ENCODE measurements around the gene ANKZF1. TPM values are rescaled to one million over a fixed set of nuclear protein-coding genes. Genes with fewer than 3 reads are reported as not detected.

Gene ANKZF1
- total RNA-seq, 1 donor, result 35.1 TPM

- Histone ChIP-seq H3K27me3 (ENCODE audit: insufficient read depth, low read length) (no peaks in the 10 kb centered on the region), H3K79me2 (ENCODE audit: insufficient read depth, low read length) (no peaks in the 10 kb centered on the region), H3K27ac (ENCODE audit: low read depth, low read length) (no peak overlapping the region), H3K9me3 (ENCODE audit: low read depth, low read length) (no peaks in the 10 kb centered on the region), H3K4me1 (ENCODE audit: insufficient read depth, low read length) (no peaks in the 10 kb centered on the region), H3K36me3 (ENCODE audit: insufficient read depth, low read length) (no peaks in the 10 kb centered on the region), H2AFZ (ENCODE audit: low read length) (no peak overlapping the region), H4K20me1 (ENCODE audit: insufficient read depth, low read length) (no peaks in the 10 kb centered on the region), H3K4me2 (ENCODE audit: insufficient read depth, low read length) (no peak overlapping the region), H3K4me3 (ENCODE audit: insufficient read depth, low read length) (no peak overlapping the region)
- TF ChIP-seq, protein P1, sequence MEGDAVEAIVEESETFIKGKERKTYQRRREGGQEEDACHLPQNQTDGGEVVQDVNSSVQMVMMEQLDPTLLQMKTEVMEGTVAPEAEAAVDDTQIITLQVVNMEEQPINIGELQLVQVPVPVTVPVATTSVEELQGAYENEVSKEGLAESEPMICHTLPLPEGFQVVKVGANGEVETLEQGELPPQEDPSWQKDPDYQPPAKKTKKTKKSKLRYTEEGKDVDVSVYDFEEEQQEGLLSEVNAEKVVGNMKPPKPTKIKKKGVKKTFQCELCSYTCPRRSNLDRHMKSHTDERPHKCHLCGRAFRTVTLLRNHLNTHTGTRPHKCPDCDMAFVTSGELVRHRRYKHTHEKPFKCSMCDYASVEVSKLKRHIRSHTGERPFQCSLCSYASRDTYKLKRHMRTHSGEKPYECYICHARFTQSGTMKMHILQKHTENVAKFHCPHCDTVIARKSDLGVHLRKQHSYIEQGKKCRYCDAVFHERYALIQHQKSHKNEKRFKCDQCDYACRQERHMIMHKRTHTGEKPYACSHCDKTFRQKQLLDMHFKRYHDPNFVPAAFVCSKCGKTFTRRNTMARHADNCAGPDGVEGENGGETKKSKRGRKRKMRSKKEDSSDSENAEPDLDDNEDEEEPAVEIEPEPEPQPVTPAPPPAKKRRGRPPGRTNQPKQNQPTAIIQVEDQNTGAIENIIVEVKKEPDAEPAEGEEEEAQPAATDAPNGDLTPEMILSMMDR (IDR thresholded peaks at IDR 0.05; ENCODE audit: extremely low read depth, low read depth, low read length), result no peak
- DNase-seq (ENCODE audit: insufficient read length, low spot score, missing footprints), result no peak
These were observed 37.3 kb downstream of the ANKZF1 start for GRCh38 chr2:219266886-219267285.

DNA sequence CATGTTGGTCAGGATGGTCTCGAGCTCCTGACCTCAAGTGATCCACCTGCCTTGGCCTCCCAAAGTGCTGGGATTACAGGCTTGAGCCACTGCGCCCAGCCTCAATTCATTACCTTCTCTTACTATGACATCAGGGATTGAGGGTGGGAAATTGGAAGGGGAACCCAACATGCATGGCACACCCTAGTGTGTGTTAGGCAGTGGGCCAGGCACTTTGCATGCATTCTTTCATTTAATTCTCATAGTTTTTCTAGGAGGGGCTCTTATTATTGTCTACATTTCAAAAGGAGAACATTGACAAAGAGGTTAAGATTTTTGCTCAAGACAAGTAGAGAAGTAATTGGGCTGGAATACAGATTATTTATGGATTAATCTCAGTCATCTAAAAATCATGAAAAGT lies 38.7 kb downstream of the ANKZF1 start:
- Histone ChIP-seq H3K4me3 (ENCODE audit: insufficient read depth, low read length) (no peak overlapping the region), H2AFZ (ENCODE audit: low read length) (no peak overlapping the region), H3K79me2 (ENCODE audit: insufficient read depth, low read length) (no peaks in the 10 kb centered on the region), H3K27me3 (ENCODE audit: insufficient read depth, low read length) (no peaks in the 10 kb centered on the region), H3K4me1 (ENCODE audit: insufficient read depth, low read length) (no peaks in the 10 kb centered on the region), H3K27ac (ENCODE audit: low read depth, low read length) (no peak overlapping the region), H4K20me1 (ENCODE audit: insufficient read depth, low read length) (no peaks in the 10 kb centered on the region), H3K4me2 (ENCODE audit: insufficient read depth, low read length) (no peak overlapping the region), H3K36me3 (ENCODE audit: insufficient read depth, low read length) (no peaks in the 10 kb centered on the region), H3K9me3 (ENCODE audit: low read depth, low read length) (no peaks in the 10 kb centered on the region)
- no peak for DNase-seq (ENCODE audit: insufficient read length, low spot score, missing footprints)
- TF ChIP-seq, protein P1 (IDR thresholded peaks at IDR 0.05; ENCODE audit: extremely low read depth, low read depth, low read length), result no peak

DNA sequence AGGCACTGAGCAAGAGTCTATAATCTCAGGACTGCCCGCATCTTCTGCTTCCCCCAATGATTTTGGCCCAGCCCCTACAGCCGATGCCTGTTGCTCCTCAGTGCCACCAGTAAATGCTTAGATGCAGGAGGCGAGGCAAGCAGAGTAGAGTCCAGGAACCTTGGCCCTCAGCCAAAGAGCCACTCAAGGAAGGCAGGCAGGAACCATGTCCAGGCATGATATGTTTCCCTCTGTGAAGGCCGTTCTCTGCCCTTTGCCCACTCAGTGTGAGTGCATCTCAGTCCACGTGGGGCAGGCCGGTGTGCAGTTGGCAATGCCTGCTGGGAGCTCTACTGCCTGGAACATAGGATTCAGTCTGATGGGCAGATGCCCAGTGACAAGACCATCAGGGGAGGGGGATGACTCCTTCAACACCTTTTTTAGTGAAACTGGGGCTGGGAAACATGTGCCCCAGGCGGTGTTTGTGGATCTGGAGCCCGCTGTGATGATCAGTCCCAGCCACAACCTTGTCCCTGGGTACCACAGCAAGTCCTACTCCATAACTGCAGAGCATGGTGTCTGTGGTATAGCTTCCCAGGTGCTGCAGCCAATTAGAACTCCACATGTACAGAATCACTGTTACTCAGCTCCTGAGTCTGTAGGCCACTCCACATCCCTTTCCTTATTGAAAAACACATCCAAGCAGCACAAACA lies 39.9 kb downstream of the ANKZF1 start:
- TF ChIP-seq, protein P1 (IDR thresholded peaks at IDR 0.05; ENCODE audit: extremely low read depth, low read depth, low read length), result no peak
- Histone ChIP-seq H2AFZ (ENCODE audit: low read length) (no peak overlapping the region), H3K4me3 (ENCODE audit: insufficient read depth, low read length) (no peak overlapping the region), H3K36me3 (ENCODE audit: insufficient read depth, low read length) (no peaks in the 10 kb centered on the region), H3K27me3 (ENCODE audit: insufficient read depth, low read length) (no peaks in the 10 kb centered on the region), H3K79me2 (ENCODE audit: insufficient read depth, low read length) (no peaks in the 10 kb centered on the region), H4K20me1 (ENCODE audit: insufficient read depth, low read length) (no peaks in the 10 kb centered on the region), H3K27ac (ENCODE audit: low read depth, low read length) (no peak overlapping the region), H3K9me3 (ENCODE audit: low read depth, low read length) (no peaks in the 10 kb centered on the region), H3K4me2 (ENCODE audit: insufficient read depth, low read length) (no peak overlapping the region), H3K4me1 (ENCODE audit: insufficient read depth, low read length) (peaks cover 11% of the 10 kb centered on the region)
- no peak for DNase-seq (ENCODE audit: insufficient read length, low spot score, missing footprints)

GRCh38 chr2:219270055-219270372 lies 40.4 kb downstream of the ANKZF1 start:
- TF ChIP-seq, protein P1 (IDR thresholded peaks at IDR 0.05; ENCODE audit: extremely low read depth, low read depth, low read length), result no peak
- no peak overlapping the region for H3K4me3 ChIP-seq (ENCODE audit: insufficient read depth, low read length)
- no peaks in the 10 kb centered on the region for H3K36me3 ChIP-seq (ENCODE audit: insufficient read depth, low read length)
- no peaks in the 10 kb centered on the region for H4K20me1 ChIP-seq (ENCODE audit: insufficient read depth, low read length)
- no peak overlapping the region for H2AFZ ChIP-seq (ENCODE audit: low read length)
- H3K4me1 ChIP-seq (ENCODE audit: insufficient read depth, low read length), result peaks cover 16% of the 10 kb centered on the region
- H3K4me2 ChIP-seq (ENCODE audit: insufficient read depth, low read length), result no peak overlapping the region
- DNase-seq (ENCODE audit: insufficient read length, low spot score, missing footprints), result no peak
- no peaks in the 10 kb centered on the region for H3K79me2 ChIP-seq (ENCODE audit: insufficient read depth, low read length)
- H3K27ac ChIP-seq (ENCODE audit: low read depth, low read length), result no peak overlapping the region
- no peaks in the 10 kb centered on the region for H3K9me3 ChIP-seq (ENCODE audit: low read depth, low read length)
- no peaks in the 10 kb centered on the region for H3K27me3 ChIP-seq (ENCODE audit: insufficient read depth, low read length)

Measured in osteoblast (primary cell).